ENCODE results near the gene LMTK3. TPM values are rescaled to one million over a fixed set of nuclear protein-coding genes. Genes with fewer than 3 reads are reported as not detected.
A peak's percentile ranks its signal among the peaks of the same experiment; 100 is the strongest.

Gene LMTK3
- total and polyA plus RNA-seq, 2 of the 13 experiments (the other 11 are each of a cell fraction or from before 2014, with no cell fraction given): 0.18 to 0.29 TPM

GRCh38 chr19:48558018-48558684 lies 46.5 kb upstream of the LMTK3 start (continued):
- TF ChIP-seq TSC22D2 (CRISPR knock-in tag; IDR thresholded peaks at IDR 0.05; ENCODE audit: borderline replicate concordance): peak; percentile 78; the same call in 1 of the 2 replicates
- TF ChIP-seq NFE2L2 (IDR thresholded peaks at IDR 0.05; ENCODE audit: low read length): no peak
- no peak for TF ChIP-seq DNMT3B (CRISPR knock-in tag; conservative IDR thresholded peaks at IDR 0.05)
- TF ChIP-seq PRPF4 (IDR thresholded peaks at IDR 0.05; ENCODE audit: low read depth, low read length, poor library complexity, severe bottlenecking): no peak
- TF ChIP-seq ELK4 (CRISPR knock-in tag; IDR thresholded peaks at IDR 0.05; ENCODE audit: borderline replicate concordance): no peak
- TF ChIP-seq GTF3A (CRISPR knock-in tag; conservative IDR thresholded peaks at IDR 0.05): no peak
- TF ChIP-seq TEAD2 (CRISPR knock-in tag; IDR thresholded peaks at IDR 0.05): no peak
- TF ChIP-seq, protein P1, sequence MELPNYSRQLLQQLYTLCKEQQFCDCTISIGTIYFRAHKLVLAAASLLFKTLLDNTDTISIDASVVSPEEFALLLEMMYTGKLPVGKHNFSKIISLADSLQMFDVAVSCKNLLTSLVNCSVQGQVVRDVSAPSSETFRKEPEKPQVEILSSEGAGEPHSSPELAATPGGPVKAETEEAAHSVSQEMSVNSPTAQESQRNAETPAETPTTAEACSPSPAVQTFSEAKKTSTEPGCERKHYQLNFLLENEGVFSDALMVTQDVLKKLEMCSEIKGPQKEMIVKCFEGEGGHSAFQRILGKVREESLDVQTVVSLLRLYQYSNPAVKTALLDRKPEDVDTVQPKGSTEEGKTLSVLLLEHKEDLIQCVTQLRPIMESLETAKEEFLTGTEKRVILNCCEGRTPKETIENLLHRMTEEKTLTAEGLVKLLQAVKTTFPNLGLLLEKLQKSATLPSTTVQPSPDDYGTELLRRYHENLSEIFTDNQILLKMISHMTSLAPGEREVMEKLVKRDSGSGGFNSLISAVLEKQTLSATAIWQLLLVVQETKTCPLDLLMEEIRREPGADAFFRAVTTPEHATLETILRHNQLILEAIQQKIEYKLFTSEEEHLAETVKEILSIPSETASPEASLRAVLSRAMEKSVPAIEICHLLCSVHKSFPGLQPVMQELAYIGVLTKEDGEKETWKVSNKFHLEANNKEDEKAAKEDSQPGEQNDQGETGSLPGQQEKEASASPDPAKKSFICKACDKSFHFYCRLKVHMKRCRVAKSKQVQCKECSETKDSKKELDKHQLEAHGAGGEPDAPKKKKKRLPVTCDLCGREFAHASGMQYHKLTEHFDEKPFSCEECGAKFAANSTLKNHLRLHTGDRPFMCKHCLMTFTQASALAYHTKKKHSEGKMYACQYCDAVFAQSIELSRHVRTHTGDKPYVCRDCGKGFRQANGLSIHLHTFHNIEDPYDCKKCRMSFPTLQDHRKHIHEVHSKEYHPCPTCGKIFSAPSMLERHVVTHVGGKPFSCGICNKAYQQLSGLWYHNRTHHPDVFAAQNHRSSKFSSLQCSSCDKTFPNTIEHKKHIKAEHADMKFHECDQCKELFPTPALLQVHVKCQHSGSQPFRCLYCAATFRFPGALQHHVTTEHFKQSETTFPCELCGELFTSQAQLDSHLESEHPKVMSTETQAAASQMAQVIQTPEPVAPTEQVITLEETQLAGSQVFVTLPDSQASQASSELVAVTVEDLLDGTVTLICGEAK (IDR thresholded peaks at IDR 0.05): no peak
- TF ChIP-seq, protein P1 (CRISPR knock-in tag; IDR thresholded peaks at IDR 0.05): peak; percentile 44
- TF ChIP-seq ZNF768 (CRISPR knock-in tag; IDR thresholded peaks at IDR 0.05): peak; percentile 100
- TF ChIP-seq IRF1 (CRISPR knock-in tag; IDR thresholded peaks at IDR 0.05; ENCODE audit: low read depth): no peak
- peak; percentile 76; the same call in 1 of the 2 replicates for TF ChIP-seq ZNF761 (CRISPR knock-in tag; conservative IDR thresholded peaks at IDR 0.05)
- no peak for TF ChIP-seq MAFF (IDR thresholded peaks at IDR 0.05; ENCODE audit: low read depth, low read length)
- peak; percentile 93 for TF ChIP-seq KDM6A (CRISPR knock-in tag; IDR thresholded peaks at IDR 0.05; ENCODE audit: low read depth)
- TF ChIP-seq ZBTB37 (CRISPR knock-in tag; IDR thresholded peaks at IDR 0.05): no peak; the same call in 1 of the 2 replicates
- peak; percentile 98 for TF ChIP-seq TCF7 (IDR thresholded peaks at IDR 0.05; ENCODE audit: low read depth)
- peak; percentile 80 for TF ChIP-seq PHF21A (CRISPR knock-in tag; IDR thresholded peaks at IDR 0.05)
- no peak for TF ChIP-seq ZNF34 (CRISPR knock-in tag; IDR thresholded peaks at IDR 0.05; ENCODE audit: borderline replicate concordance)

Data from HepG2 (cell line).